Lung (tissue), 12 donors: ENCODE data around the gene ASB15. TPM values are rescaled to one million over a fixed set of nuclear protein-coding genes. Genes with fewer than 3 reads are reported as not detected.

Experiments
- ATAC-seq: fragments of 200-7000 bp; cut with Tn5 transposase; one replicate; pipeline ENCODE4 v1.9.1; 2020; ENCODE audit warnings: moderate number of reproducible peaks; ENCODE audit not compliant: insufficient read depth, low FRiP score
- DNase-seq, 3 donors: peaks; one replicate each; pipeline ENCODE4 v3.0.0-alpha.2; 2013 to 2017
- H3K27ac ChIP-seq, 2 donors: one replicate each; pipeline ENCODE4 v1.5.1; 2013; ENCODE audit warnings: mild to moderate bottlenecking in 2 of 2, moderate library complexity in 2 of 2, control low read depth in 1 of 2, inconsistent platforms in 1 of 2, low read depth in 1 of 2, low read length in 1 of 2
- H3K27me3 ChIP-seq, 3 donors: one replicate each; pipeline ENCODE4 v1.5.1; 2013; ENCODE audit warnings: low read length in 2 of 3; ENCODE audit not compliant: control insufficient read depth in 3 of 3, insufficient read depth in 3 of 3
- H3K36me3 ChIP-seq, 4 donors: one replicate each; pipeline ENCODE4 v1.5.1; 2013; ENCODE audit warnings: low read length in 4 of 4, mild to moderate bottlenecking in 1 of 4, moderate library complexity in 1 of 4; ENCODE audit not compliant: control insufficient read depth in 4 of 4, insufficient read depth in 4 of 4
- H3K4me1 ChIP-seq, 5 donors: one replicate each; pipeline ENCODE4 v1.5.1; 2013; ENCODE audit warnings: low read length in 5 of 5, mild to moderate bottlenecking in 2 of 5, moderate library complexity in 1 of 5; ENCODE audit not compliant: control insufficient read depth in 5 of 5, insufficient read depth in 5 of 5
- H3K4me3 ChIP-seq: one replicate; pipeline ENCODE4 v1.5.1; 2013; ENCODE audit warnings: mild to moderate bottlenecking, control low read depth, moderate library complexity
- H3K9ac ChIP-seq, 2 donors: one replicate each; pipeline ENCODE4 v1.5.1; 2013; ENCODE audit warnings: low read length in 2 of 2, control low read depth in 1 of 2; ENCODE audit not compliant: insufficient read depth in 1 of 2
- H3K9me3 ChIP-seq, 4 donors: one replicate each; pipeline ENCODE4 v1.5.1; 2013; ENCODE audit warnings: low read length in 3 of 4, mild to moderate bottlenecking in 1 of 4, moderate library complexity in 1 of 4; ENCODE audit not compliant: control insufficient read depth in 4 of 4, insufficient read depth in 3 of 4
- WGBS, 2 donors: extraction: QIAGEN DNeasy Blood & Tissue Kit; methylation state at CpG; one replicate each; pipeline ENCODE4 v1.1.7; 2013; 5-methylcytosine and 5-hydroxymethylcytosine counted together
- polyA plus RNA-seq, 2 donors: library from polyadenylated mRNA; stranded (reverse); fragments of 200-250 nt; gene quantifications; one replicate each; pipeline ENCODE4 v1.2.1, GENCODE V29; 2013
- total RNA-seq, 2 donors: library from RNA; depleted of rRNA in 1 of 2; stranded (reverse); fragments of >200 nt in 1 of 2; gene quantifications; one replicate each; pipeline ENCODE4 v1.2.1, GENCODE V29; 2014 to 2021
- TF ChIP-seq, protein P1 (sequence below): IDR thresholded peaks from 2 replicates; pipeline ENCODE4 v1.5.1; 2012; ENCODE audit warnings: mild to moderate bottlenecking; ENCODE audit errors: control extremely low read depth, extremely low read depth
- donor health status: control.
- donor health status: control.
- donor health status: Bipolar disorder and iron deficiency.
- donor health status: healthy.
- donor health status: DM: yes; HTN: yes; CAD: no.

Gene ASB15
- total and polyA plus RNA-seq, 4 donors, result not detected

DNA sequence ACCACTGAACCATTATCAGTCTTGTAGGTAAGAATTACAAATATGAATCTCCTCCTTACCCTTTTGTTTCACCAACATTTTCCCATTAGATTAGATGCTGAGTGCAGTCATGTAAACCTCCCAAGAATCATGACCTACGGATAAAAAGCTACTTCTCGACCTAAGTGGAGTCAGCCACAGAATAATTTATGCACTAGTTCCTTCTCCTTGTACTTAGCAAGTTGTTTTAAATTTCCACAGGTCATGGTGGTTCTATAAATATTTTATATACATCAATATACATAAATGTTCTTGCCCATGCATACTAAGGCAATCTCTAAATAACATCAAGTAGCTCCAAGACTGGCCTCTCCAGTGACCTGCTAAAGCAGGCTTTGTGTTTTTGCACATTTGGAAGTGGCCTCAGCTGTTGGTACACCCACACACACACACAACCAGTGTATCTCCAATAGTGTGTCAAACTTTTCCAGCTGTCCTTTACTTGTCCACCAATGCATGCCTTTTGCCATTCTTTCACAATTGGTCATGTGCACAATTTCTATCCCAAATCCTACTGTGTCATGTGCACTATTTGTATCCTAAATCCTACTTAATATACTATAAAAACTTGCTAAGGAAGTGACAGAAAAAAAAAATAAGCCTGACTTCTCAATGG is 75.6 kb downstream of the ASB15 start:
- H3K27ac ChIP-seq, result peak overlapping the region in 1 of 2 donors; percentile 53
- H3K4me1 ChIP-seq, result peaks cover 4 to 42% (median 11%) of the 10 kb centered on the region in 5 donors
- 87 to 89% methylated on average over 2 of the region's 2 CpGs for WGBS, 2 donors
- H3K36me3 ChIP-seq, result peaks cover 0 to 3% (median 1%) of the 10 kb centered on the region in 4 donors
- H3K27me3 ChIP-seq, result no peaks in the 10 kb centered on the region
- TF ChIP-seq, protein P1, sequence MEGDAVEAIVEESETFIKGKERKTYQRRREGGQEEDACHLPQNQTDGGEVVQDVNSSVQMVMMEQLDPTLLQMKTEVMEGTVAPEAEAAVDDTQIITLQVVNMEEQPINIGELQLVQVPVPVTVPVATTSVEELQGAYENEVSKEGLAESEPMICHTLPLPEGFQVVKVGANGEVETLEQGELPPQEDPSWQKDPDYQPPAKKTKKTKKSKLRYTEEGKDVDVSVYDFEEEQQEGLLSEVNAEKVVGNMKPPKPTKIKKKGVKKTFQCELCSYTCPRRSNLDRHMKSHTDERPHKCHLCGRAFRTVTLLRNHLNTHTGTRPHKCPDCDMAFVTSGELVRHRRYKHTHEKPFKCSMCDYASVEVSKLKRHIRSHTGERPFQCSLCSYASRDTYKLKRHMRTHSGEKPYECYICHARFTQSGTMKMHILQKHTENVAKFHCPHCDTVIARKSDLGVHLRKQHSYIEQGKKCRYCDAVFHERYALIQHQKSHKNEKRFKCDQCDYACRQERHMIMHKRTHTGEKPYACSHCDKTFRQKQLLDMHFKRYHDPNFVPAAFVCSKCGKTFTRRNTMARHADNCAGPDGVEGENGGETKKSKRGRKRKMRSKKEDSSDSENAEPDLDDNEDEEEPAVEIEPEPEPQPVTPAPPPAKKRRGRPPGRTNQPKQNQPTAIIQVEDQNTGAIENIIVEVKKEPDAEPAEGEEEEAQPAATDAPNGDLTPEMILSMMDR, result no peak
- no peak for ATAC-seq
- no peak for DNase-seq
- no peak overlapping the region for H3K4me3 ChIP-seq
- no peak overlapping the region for H3K9ac ChIP-seq
- H3K9me3 ChIP-seq, result no peaks in the 10 kb centered on the region

DNA sequence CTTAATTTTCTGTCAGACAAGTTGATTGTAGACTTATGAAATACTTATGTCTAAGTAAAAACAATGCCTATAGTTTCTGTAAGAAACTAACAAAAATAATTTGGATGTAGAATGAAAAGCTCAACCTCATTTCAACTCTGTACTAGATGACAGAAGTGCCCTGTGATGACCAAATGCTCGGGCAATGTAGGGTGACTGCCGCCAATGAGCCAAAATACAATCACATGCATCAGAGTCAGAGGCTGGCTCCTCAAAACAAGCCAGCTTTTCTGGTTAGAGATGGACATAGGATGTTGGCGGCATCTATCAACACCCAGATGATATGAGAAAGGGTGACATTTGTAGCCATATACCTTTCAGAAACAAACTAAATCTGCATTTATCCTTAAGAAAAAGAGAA is 78.0 kb downstream of the ASB15 start:
- H3K4me3 ChIP-seq, result no peak overlapping the region
- H3K27me3 ChIP-seq, result no peaks in the 10 kb centered on the region
- peaks cover 0 to 5% (median 1%) of the 10 kb centered on the region in 4 donors for H3K36me3 ChIP-seq
- 80 to 92% methylated on average over 3 of the region's 3 CpGs for WGBS, 2 donors
- H3K9me3 ChIP-seq, result no peaks in the 10 kb centered on the region
- TF ChIP-seq, protein P1, result no peak
- DNase-seq (no peak), ATAC-seq (no peak)
- H3K9ac ChIP-seq, result no peak overlapping the region
- peaks cover 0 to 32% (median 8%) of the 10 kb centered on the region in 5 donors for H3K4me1 ChIP-seq
- H3K27ac ChIP-seq, result peak overlapping the region in 1 of 2 donors; percentile 76

- H3K4me1 ChIP-seq, result peaks cover 0 to 26% (median 8%) of the 10 kb centered on the region in 5 donors
- TF ChIP-seq, protein P1, result no peak
- H3K36me3 ChIP-seq, result peaks cover 0 to 7% (median 4%) of the 10 kb centered on the region in 4 donors
- H3K27ac ChIP-seq, result peak overlapping the region in 1 of 2 donors; percentile 29
- no peak for DNase-seq
- H3K9me3 ChIP-seq, result no peaks in the 10 kb centered on the region
- H3K4me3 ChIP-seq, result no peak overlapping the region
- no peak overlapping the region for H3K9ac ChIP-seq
- no peak for ATAC-seq
- no peaks in the 10 kb centered on the region for H3K27me3 ChIP-seq
- WGBS, 2 donors, result 77 to 87% methylated on average over 3 of the region's 3 CpGs
Measured at GRCh38 chr7:123680580-123680979, 79.0 kb downstream of the ASB15 start.
